Measurements from ENCODE around the gene MRPL44.

DNA sequence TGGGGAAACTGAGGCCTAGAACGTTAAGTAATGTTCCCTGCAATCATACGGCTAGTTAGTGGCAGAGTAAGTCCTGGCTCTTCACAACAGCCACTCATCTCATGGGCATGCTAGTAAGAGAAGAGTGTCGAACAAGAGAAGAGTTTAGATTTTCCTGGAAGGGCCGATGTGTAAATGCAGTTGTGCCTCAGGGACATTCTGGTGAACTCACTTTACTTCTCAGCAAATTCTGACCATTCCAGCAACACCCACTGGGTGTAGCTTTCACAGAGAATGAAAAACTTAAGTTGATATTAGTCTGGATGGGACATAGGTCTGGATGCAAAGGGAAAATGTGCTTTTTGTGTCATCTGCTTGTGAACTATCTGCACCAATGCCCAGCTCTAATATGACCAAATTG lies 23.5 kb downstream of the MRPL44 start:
- TF ChIP-seq CTCF (IDR thresholded peaks at IDR 0.05) (no peak), POLR2A (IDR thresholded peaks at IDR 0.05) (no peak)

Measured in lower leg skin (tissue), 3 donors.